Thyroid gland (tissue), 4 donors: Measurements from ENCODE around the gene PTPRG. TPM values are rescaled to one million over a fixed set of nuclear protein-coding genes. Genes with fewer than 3 reads are reported as not detected.

ENCODE experiments used
- DNase-seq, 2 donors: peaks; one replicate each; pipeline ENCODE4 v3.0.0-alpha.2; 2019
- H3K27ac ChIP-seq, 3 donors: fragments of 200-600 bp; sonication (generic); 1 replicate in 2 of 3; 2 replicates in 1 of 3; pipeline ENCODE4 v1.5.1; 2016 to 2019; ENCODE audit warnings: mild to moderate bottlenecking in 1 of 3, moderate library complexity in 1 of 3
- H3K27me3 ChIP-seq: fragments of 200-600 bp; sonication (generic); one replicate; pipeline ENCODE4 v1.5.1; 2019
- H3K36me3 ChIP-seq, 2 donors: fragments of 200-600 bp; sonication (generic); one replicate each; pipeline ENCODE4 v1.5.1; 2016 to 2019
- H3K4me1 ChIP-seq, 2 donors: fragments of 200-600 bp; sonication (generic); one replicate each; pipeline ENCODE4 v1.5.1; 2017 to 2019
- H3K4me3 ChIP-seq, 3 donors: fragments of 200-600 bp; sonication (generic); replicated peaks in 1 of 3; 1 replicate in 2 of 3; 2 replicates in 1 of 3; pipeline ENCODE4 v1.5.1; 2016; ENCODE audit warnings: mild to moderate bottlenecking in 1 of 3
- H3K9me3 ChIP-seq: fragments of 200-600 bp; sonication (generic); one replicate; pipeline ENCODE4 v1.5.1; 2017
- CTCF ChIP-seq, 6 experiments: fragments of 200-600 bp in 3 of 6; fragments of 450-650 bp in 3 of 6; sonication (generic) in 3 of 6; IDR thresholded peaks; one replicate each; pipeline ENCODE4 v1.5.1; 2016 to 2019; ENCODE audit warnings: antibody characterized with exemption in 6 of 6, mild to moderate bottlenecking in 2 of 6, inconsistent platforms in 1 of 6, moderate library complexity in 1 of 6
- POLR2A ChIP-seq, 2 donors: fragments of 450-650 bp; IDR thresholded peaks; one replicate each; pipeline ENCODE4 v1.6.1; 2017; ENCODE audit warnings: antibody characterized with exemption in 2 of 2, mild to moderate bottlenecking in 2 of 2, moderate library complexity in 1 of 2
- WGBS, 2 donors: methylation state at CpG; one replicate each; pipeline ENCODE4 v1.1.5; 2017; 5-methylcytosine and 5-hydroxymethylcytosine counted together
- intact Hi-C: fragments of 100-400 bp; cut with DNase I; formaldehyde crosslinking; loops from one replicate; pipeline ENCODE4 v1.15.1; 2023
- total RNA-seq, 4 donors: library from RNA; depleted of rRNA; stranded (reverse); fragments of >200 nt; gene quantifications; one replicate each; pipeline ENCODE4 v1.2.3, GENCODE V29; 2016

PTPRG gene
- total RNA-seq, 4 donors from 2014 or later = 81.6 to 207 (median 132) TPM

DNA sequence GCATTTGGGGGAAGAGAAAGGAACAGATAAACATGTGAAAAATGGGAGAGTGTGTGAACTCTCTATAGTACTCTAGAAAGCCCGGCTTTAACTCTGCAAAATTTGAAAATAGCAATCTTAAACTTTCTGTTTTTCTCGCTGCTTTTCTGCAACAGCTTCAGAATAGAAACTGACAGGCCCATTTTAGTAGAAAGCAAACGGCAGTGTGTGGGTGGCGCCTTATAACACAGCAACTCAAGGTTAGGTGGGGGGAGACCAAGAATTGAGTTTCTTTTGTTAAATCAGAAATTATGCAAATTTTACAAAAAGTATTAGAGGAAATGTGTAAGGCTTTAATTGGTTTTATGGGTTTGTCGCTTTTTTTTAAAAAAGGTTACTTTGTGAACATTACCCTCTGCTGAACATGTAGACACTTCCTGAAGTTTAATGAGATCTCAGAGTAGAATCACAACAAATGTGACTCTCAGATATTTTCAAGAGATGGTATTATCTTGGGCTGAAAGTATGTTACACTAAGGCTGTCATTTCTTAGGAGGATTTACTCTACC, 107.0 kb downstream of the PTPRG start:
- H3K27ac ChIP-seq = no peak overlapping the region
- H3K4me1 ChIP-seq = peaks cover 16 to 25% of the 10 kb centered on the region in 2 donors
- H3K9me3 ChIP-seq = no peaks in the 10 kb centered on the region
- no peaks in the 10 kb centered on the region for H3K27me3 ChIP-seq
- no peaks in the 10 kb centered on the region for H3K36me3 ChIP-seq
- TF ChIP-seq CTCF (IDR thresholded peaks at IDR 0.05) (no peak), POLR2A (IDR thresholded peaks at IDR 0.05) (no peak)
- no peak for DNase-seq
- intact Hi-C loops = no loop called here
- WGBS, 2 donors = 76 to 77% methylated on average over 5 of the region's 5 CpGs
- H3K4me3 ChIP-seq = no peak overlapping the region

DNA sequence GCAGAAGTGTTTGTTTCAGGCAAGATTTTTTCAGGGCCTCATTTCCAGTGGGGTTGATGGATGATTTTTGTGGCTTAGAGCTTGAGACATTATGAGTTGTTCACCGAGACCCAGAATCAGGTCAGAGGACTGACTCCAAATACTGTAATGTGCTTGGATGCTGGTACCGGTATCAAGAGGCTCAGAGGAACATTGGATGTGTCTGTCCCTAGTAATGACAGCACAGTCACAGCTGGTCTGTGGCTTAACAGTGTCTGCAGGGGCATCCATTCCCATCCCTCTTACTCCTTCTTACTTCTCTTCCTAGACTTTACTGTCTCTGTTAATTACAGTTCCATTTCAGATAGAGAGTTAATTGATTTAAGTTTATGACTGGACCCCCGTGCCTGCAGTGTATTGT, 107.8 kb downstream of the PTPRG start:
- intact Hi-C loops = no loop called here
- H3K9me3 ChIP-seq = no peaks in the 10 kb centered on the region
- no peaks in the 10 kb centered on the region for H3K27me3 ChIP-seq

DNA sequence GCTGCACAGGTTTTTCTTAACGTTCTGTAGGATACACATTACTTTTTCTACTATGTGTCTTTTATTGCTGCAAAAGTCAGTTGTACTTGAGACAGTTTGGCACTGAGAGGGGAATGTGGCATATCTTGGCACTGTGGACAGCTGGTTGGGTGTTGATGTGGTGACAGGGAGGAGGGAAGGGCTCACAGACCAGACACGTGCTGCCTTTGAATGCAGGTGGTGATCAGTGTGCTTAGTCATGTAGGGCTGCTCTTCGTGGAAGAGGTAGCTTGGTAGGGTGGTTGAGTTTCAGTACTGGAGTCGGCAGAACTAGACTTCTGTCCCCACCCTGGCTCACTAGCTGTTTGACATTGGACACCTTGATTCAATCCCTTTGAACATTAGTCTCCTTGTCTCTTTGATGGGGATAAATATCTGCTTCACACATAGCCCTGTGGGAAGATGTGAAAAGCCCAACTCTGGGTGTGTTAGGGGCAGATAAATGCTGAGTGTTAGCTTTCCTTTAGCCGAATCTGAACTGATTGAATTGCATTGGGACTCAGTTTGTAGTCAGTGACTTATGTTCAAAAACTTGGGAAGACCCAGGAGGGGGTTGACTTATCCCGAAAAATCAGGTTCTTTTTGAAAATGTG, 108.4 kb downstream of the PTPRG start:
- Histone ChIP-seq H3K4me1 (peaks cover 9 to 14% of the 10 kb centered on the region in 2 donors), H3K9me3 (no peaks in the 10 kb centered on the region), H3K4me3 (no peak overlapping the region), H3K27me3 (no peaks in the 10 kb centered on the region), H3K27ac (no peak overlapping the region), H3K36me3 (no peaks in the 10 kb centered on the region)
- intact Hi-C loops = no loop called here
- DNase-seq = peak; percentile 49 to 71
- TF ChIP-seq POLR2A (IDR thresholded peaks at IDR 0.05) (no peak), CTCF (IDR thresholded peaks at IDR 0.05) (no peak)
- WGBS, 2 donors = 57 to 58% methylated on average over 6 of the region's 6 CpGs

More for the DNA sequence above, 107.8 kb downstream of the PTPRG start:
- H3K4me1 ChIP-seq = peaks cover 15 to 19% of the 10 kb centered on the region in 2 donors
- no peak overlapping the region for H3K27ac ChIP-seq
- 86 to 87% methylated on average over 3 of the region's 3 CpGs for WGBS, 2 donors
- TF ChIP-seq CTCF (IDR thresholded peaks at IDR 0.05) (no peak), POLR2A (IDR thresholded peaks at IDR 0.05) (no peak)
- H3K4me3 ChIP-seq = no peak overlapping the region
- no peaks in the 10 kb centered on the region for H3K36me3 ChIP-seq
- DNase-seq = no peak

DNA sequence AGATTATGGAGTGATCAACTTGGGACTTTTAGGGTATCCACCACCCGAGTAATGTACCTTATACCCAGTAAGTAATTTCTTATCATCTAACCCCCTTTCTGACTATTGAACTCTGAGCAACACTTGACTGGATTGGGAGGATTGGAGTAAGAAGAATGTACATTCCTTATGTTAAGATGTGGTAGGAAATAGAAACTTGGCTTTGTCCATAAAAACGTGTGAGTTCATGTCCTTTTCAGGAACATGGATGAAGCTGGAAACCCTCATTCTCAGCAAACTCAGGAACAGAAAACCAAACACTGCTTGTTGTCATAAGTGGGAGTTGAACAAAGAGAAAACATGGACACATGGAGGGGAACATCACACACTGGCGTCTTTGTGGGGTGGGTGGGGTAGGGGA, 112.3 kb downstream of the PTPRG start:
- H3K9me3 ChIP-seq = no peaks in the 10 kb centered on the region
- WGBS, 2 donors = 84 to 89% methylated on average over 3 of the region's 3 CpGs
- TF ChIP-seq POLR2A (IDR thresholded peaks at IDR 0.05) (no peak), CTCF (IDR thresholded peaks at IDR 0.05) (no peak)

GRCh38 chr3:61674596-61674995, 113.2 kb downstream of the PTPRG start:
- peaks cover 4 to 9% of the 10 kb centered on the region in 2 donors for H3K4me1 ChIP-seq
- intact Hi-C loops = no loop called here
- H3K9me3 ChIP-seq = no peaks in the 10 kb centered on the region
- no peak overlapping the region for H3K27ac ChIP-seq
- WGBS, 2 donors = 62 to 64% methylated on average over 1 of the region's 1 CpG
- H3K27me3 ChIP-seq = no peaks in the 10 kb centered on the region
- no peak overlapping the region for H3K4me3 ChIP-seq
- TF ChIP-seq POLR2A (IDR thresholded peaks at IDR 0.05) (no peak), CTCF (IDR thresholded peaks at IDR 0.05) (no peak)
- DNase-seq = no peak
- no peaks in the 10 kb centered on the region for H3K36me3 ChIP-seq

More for the DNA sequence above, 112.3 kb downstream of the PTPRG start:
- H3K27ac ChIP-seq = no peak overlapping the region
- H3K4me1 ChIP-seq = peaks cover 9 to 14% of the 10 kb centered on the region in 2 donors
- H3K27me3 ChIP-seq = no peaks in the 10 kb centered on the region
- H3K36me3 ChIP-seq = no peaks in the 10 kb centered on the region
- no peak overlapping the region for H3K4me3 ChIP-seq
- intact Hi-C loops = no loop called here
- DNase-seq = no peak
